ENCODE data around the gene KRCC1.
"Not testable (repeated sequence)": the region's sequence is repeated elsewhere in the genome, so short reads cannot be mapped to it uniquely, and the experiment has no call there.

KRCC1 gene

DNA sequence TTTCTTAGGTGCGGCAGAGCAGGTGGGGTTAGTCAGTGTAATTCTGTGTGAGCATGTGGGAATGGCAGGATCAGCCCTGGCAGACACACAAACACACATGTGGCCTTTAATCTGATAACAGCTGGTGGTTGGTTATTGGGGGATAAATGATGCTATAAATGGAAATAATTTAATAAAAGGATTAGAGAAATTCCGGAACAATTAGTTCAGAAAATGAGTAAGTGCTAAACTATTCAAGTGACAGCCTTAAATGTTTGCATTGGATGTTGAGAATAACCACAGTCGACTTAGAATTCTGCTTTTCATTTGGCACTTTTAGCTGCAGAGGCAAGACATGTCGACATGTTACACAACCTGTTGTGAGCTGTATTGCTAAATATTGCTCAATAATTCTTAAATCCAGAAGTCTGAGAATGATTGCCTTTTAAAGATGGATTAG is 19.3 kb upstream of the KRCC1 start:
- DNase-seq = peak; percentile 17

DNA sequence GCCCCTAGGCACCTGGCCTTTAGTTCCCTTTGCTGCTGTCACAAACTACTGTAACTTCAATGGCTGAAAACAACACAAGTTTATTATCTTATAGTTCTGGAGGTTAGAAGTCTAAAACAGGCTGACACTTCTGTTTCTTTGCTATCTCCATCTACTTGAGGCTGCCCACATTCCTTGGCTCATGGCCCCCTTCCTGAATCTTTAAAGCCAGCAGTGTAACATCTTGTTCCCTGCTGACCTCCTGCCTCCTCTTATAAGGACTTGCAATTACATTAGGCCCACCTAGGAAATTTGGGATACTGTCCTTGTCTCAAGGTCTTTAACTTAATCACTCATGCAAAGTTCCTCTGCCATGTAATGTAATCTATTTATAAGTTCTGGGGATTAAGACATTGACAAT is 18.6 kb upstream of the KRCC1 start:
- DNase-seq = no peak

DNA sequence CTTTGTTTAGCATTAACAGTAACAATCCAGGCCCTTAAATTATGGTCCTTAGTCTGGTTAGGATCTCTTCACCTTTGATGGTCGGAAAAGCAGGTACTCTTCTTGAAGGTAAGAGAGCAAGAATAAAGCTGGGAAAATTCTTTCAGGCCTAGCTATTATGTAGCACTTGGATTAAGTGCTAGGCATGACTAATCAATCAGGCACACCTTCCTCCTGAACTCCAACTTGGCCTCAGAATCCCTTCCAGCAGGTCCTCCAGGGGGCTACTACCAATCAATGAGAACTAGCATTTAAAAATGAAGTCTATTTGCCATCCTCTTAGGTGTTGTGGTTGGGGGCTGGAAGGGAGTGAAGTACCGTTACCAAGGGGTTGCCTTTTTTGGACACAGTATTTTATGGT is 15.8 kb upstream of the KRCC1 start:
- no peak for DNase-seq

DNA sequence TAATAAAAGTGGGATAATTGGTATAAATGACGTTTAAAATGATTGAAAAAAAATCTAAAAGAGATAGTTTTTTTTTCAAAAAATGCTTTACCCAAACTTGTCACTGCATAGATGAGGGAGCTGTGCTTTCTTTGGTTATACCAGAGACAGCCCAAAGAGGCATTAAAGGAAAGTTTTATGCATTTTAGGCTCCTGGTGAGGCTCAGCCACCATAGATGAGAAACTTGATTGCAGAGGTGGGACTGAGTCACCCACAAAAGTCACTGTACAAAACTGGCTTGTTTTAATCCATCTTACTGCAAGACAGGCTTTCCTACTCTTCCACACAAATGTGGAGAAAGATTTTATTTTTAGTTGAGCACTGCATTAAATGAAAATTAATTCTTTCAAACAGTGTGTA is 14.5 kb upstream of the KRCC1 start:
- no peak for DNase-seq

DNA sequence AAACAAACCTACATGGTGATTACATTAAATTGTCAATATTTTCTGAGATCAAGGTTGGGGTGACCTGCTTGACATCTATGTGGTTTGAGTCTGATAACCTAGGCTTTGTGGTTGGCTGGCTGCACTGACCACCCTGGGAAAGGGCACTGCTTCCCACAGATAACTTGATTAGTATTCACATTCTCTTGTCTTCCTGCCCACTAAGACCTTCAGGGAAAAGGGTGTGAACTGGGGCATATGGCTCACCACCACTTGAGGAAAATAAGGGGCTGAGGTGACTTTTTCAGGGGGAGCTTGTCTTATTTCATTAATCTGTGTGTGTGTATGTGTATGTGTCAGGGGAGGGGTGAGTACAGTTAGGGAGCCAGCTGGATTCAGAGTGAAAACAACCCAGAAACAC is 13.5 kb upstream of the KRCC1 start:
- DNase-seq = no peak

DNA sequence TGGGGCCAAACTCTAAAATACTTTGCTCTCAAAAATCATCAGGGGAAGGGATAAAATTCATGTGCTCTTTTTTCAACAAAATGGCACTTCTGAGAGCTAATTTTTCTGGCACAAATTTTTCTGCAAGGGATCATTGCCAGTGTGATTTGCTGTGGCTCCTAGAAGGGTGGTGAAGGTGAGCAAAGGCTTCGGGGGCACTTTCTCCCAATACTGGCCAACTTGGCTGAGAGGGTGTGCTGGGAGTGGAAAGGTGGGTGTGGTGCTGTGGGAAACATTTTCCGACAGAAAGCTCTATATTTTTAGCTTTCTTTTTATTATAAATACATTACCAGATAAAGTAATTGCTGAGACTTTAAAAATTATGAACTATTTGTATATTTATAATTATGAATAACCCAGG is 12.5 kb upstream of the KRCC1 start:
- DNase-seq = no peak

DNA sequence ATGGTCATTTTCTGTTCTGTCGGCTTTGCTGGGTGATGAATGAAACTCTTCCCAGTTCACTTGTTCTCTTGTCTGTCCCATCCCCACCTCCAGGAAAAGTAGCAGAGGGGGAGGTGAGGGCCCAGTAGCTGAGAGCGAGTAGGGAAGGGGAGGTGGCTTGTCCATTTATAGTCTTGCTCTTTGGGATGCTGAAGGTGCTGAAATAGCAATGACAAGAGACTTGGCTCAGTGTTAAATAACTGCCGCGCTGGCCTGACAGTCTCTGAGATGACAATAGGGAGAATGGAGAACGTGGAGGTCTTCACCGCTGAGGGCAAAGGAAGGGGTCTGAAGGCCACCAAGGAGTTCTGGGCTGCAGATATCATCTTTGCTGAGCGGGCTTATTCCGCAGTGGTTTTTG is 12.0 kb upstream of the KRCC1 start, which contains the start of gene SMYD1:
Gene SMYD1, plus strand, starts transcription at position 228 of the 400 bp plus-strand sequence. Its CDS starts 40 bp downstream, at position 268.
- DNase-seq = no peak

DNA sequence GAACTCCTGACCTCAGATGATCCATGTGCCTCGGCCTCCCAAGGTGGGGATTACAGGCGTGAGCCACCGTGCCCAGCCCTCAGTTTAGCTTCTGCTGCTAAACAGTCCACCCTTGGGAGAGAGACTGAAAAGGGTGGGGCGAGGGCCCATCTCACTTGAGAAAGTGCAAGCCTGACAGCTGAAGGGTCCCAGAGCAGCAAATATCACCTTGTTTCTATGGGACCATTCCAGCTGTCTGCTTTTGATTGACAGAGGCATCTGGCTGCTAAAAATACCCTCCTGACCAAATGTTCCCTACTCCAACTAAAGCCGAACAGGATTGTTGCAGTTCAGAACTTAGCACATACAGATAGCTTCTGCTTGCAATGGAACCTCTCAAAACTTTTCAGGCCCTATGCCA is 11.6 kb upstream of the KRCC1 start:
- DNase-seq = no peak

DNA sequence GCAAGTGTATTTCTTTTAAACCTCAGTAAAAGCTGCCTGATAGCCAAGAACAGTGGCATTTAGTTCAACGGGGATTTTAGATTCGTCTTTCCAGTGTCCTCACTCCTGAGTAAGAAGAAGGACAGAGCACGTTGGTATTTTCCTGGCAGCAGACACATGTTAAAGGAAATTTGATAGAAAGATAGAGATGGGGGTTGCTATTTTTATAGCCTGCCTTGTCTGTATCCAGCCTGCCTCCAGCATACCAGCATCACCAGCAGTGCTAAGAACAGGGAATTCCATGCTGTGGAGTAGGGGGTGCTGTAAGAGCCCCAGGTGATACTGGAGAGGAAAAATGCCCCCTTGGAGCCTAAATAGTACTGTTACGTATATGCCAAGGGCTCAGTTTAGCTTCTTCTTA is 11.0 kb upstream of the KRCC1 start:
- no peak for DNase-seq

DNA sequence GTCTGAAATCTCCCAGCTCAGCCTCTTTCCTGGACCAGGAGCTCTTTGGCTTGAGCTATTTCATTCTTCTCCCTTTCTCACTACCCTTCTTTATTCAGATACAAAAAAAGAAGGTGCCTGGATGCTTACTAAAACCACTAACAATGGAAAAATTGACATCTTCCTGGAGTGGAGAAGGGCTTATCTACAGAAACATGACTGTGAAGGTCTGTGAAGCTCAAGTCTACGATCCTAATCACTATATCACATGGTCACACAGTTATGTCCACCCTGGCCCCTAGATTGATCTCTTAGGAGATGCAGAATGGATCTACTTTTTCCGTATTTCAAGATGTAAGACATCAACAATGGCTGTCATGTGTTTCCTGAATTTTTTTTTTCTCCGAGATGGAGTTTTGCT is 5.7 kb upstream of the KRCC1 start:
- DNase-seq = no peak

DNA sequence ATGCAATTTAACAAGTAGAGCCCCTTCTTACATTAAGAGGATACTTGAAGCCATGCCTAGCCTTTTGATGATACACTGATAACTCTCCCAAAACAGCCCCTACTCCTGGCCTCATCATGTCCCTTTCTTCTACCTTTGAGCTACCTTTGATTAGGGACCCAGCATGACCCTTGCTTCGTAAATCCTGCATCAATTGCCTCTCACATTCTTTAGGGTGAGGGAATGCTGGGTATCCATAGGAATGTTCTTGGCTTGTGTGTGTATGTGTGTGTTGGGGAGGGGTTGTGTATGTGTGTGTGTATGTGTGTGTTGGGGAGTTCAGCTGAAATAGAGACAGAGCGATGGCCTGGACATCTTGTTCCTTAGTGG is 5.3 kb upstream of the KRCC1 start:
- no peak for DNase-seq

DNA sequence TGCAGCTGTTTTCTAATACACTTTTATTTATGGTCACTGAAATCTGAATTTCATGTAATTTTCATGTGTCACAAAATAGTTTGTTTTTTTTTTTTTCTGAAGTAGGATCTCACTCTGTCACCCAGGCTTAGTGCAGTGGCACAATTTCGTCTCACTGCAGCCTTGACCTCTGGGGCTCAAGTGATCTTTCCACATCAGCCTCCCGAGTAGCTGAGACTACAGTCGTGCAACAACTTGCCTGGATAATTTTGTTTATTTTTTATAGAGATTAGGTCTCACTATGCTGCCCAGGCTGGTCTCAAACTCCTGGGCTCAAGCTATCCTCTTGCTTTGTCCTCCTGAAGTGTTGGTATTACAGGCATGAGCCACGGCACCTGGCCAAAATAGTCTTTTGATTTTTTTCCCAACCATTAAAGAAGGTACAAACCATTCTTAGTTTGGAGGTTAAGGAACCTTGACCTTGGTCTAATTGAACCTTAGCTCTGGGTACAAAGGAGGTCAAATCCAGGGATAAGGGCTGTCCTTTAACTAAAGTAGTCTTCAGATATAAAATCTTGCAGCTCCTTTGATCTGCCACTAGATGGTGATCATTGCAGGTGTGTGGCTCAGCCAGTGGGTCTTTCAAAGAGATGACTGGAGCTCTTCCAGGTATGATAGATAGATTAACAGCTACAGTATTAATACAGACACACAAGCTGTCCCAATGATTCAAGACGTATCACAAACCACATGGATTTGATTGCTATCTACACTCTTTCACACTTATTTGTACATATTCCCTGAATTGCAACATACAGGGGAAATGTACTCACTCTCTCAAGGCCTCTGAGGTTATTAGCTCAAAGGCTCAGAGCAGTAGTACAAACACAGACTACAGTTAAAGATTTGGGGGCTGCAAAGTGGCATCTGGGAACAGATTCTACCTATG is 4.7 kb upstream of the KRCC1 start:
- peak; percentile 39 for DNase-seq

DNA sequence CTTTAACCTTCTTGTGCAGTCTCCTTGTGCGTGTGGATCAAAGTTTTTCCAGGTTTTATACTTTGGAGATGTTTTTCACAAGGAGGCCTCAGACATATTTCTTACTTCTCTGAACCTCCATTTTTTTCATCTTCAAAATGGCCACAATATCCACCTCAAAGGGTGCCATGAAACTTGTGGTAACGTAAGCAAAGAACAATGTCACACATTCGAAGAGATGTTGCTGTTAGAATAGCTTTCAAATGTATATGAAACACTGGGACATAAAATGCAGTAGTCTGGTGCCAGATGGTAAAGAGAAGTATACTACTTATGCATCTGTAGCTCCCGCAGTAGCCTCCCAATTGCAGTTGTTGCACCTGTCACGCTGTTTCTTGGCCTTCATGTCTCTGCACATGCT is 2.6 kb upstream of the KRCC1 start:
- DNase-seq = no peak

DNA sequence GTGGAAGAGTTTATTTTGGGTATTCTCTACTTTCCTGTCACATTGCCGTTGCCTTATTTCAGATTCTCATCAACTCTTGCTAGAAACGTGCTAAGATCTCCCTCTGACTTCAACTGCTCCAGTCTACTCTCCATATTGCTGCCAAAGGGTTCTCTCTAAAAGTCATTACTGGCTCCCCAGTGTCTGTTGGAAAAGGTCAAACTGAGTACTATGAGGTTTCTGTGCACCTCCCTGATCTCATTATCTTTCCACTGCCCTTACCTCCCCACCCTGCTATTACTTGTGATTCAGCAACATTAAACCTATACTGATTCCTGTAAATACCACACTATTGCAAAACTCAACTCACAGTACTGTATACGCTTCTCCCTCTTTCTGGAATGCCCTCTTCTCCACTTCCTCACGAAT is 1.9 kb upstream of the KRCC1 start:
- no peak for DNase-seq

DNA sequence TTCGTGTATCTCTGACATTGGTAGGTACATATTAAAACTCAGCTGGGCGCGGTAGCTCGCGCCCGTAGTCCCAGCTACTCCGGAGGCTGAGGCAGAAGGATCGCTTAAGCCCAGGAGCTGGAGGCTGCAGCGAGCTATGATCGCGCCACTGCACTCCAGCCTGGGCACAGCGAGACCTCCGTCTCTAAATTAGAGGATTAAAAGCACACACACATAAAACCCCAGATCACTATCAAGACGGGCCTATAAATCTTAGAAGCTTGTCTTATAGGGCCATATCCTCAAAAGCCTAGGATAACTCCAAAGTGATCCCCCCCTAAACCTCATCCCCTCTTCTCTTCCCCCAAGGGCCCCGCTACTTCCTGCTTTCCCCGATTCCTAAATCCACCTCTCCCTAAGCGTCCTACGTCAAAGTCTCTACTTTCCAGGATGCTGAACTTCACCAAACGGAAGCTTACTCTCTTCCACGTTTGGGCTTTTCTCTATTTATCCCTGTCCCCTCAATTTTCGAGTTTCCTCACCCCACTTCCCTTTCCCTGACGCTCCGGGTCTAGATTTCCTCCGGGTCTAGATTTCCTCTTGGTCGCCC is 707 bp downstream of the KRCC1 start:
- DNase-seq = peak; percentile 50

DNA sequence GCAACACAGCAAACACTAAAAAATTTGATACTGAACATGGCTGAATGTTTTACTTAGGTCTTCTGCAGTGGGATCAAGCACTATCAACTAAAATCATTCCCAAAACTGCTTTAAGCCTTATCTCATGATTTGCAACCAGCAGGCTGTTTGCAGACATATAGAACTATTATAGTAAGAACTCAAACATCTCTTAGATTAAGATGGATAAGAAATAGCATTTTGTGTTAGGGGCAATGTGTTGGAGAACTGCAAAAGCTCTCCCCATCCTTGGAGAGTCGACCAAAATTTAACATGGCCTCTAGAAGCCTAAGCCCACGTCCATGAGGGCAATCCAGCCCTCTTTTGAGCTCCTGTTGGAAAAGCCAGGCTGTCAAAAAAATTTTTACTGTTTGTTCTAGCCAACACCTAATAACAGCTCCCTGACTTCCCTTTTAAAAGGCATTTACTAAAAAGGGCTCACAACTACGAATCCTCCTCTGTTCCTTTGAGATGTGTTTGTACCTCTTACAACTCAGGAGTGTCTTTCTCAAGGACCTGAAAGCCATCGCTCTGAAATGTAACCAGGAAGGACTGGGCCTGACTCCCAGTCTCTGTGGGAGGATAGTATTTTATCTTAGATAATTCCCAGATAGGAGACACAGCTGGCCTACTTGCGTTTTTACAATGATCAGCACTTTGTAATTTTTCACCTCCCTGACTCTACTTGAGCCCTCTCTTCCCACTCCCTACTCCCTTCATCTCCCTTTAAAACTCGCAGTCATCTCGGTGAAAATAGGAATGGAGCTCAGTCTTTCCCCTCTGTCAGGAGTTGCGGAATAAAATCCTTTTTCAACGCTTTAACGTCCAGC is 1.4 kb downstream of the KRCC1 start:
- peak; percentile 21 for DNase-seq

DNA sequence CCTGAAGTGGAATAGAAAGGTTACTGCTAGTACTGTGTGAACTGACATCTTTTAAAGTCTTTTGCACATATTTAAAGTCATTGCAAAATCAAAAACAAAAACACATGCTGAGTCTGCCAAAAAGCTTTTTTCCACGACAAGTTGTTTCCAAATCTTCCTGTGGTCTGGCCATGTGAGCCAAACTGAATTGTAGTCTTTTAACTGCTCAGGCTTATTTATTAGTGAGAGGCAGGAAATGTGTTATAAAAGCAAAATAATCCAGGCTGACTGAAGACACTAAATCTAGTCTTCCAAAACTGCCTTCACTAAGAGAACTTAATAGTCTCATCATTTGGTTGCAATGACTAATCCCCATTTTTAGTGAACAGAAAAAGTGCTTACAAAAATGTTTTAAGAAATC is 2.3 kb downstream of the KRCC1 start:
- DNase-seq = peak; percentile 20

DNA sequence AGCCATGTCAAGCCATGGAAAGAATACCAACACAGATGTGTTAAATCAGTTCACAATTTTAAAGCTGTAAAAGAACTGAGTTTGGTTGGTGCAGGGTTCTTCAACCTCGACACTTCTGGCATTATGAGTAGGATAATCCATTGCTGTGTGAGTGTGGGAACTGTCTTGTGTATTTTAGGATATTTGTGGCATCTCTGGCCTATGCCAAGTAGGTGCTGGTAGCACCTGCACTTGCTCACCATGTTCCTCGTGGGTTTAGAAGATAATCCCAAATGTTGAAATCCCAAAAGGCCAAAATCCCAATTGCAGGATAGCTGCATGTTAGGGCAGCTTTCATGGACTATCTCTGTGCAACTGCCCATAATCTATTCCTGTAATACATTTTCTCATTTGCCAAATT is 3.8 kb downstream of the KRCC1 start:
- no peak for DNase-seq

DNA sequence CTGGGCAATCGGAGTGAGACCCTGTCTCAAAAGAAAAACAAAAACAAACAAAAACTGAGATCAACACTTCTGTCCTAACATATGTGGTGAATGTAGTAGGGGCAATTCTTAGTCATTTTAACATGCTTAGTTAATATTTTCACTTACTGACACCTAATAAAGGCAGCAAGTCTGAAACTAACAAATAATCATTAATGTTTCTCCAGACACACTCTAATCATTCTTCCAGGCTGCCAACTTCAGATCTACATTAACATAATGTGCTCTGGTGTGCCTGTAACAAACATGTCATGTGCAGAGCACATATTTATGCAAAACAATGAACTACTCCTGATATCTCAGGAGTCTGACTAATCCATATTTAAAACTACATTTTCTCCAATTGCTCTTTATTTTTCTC is 6.0 kb downstream of the KRCC1 start:
- DNase-seq = no peak

DNA sequence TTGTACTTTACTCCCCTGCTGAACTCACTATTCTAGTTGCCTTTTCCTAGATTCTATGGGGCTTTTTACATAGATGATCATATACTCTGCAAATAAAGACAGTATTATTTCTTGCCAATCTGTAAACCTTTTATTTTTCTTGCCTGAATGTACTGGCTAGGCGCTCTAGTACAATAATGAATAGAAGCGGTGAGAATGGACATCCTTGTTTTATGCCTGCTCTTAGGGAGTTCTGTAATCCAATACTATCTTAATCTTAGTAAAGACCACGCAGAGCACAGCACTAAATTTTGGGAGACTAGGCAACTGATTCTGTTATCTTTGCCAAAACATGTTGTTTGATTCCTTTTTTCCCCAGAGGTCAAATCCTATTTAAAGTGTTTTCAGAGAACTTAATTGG is 7.0 kb downstream of the KRCC1 start:
- no peak for DNase-seq

DNA sequence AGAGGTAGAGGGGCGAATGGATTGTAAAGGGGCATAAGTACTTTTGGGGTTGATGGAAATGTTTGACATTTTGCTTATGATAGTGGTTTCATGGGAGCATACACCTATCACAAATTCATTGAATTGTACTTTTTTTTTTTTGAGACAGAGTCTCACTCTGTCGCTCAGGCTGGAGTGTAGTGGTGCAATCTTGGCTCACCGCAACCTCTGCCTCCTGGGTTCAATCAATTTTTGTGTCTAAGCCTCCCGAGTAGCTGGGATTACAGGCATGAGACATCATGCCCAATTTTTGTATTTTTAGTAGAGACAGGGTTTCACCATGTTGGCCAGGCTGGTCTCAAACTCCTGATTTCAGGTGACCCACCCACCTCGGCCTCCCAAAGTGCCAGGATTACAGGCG is 10.0 kb downstream of the KRCC1 start:
- DNase-seq = not testable (repeated sequence)

DNA sequence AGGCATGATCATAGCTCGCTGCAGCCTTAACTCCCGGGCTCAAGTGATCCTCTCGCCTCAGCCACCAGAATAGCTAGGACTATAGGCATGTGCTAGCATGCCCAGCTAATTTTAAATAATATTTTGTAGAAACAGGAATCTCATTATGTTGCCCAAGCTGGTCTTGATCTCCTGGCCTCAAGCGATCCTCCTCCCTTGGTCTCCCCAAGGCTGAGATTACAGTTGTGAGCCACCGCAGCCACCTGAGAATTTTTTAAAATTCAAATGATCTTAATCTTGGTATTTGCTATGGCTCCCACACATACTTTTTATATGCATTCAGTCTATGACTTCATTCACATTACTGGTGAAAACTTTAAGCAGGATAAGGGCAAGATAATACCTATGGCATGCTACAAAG is 13.1 kb downstream of the KRCC1 start:
- no peak for DNase-seq

DNA sequence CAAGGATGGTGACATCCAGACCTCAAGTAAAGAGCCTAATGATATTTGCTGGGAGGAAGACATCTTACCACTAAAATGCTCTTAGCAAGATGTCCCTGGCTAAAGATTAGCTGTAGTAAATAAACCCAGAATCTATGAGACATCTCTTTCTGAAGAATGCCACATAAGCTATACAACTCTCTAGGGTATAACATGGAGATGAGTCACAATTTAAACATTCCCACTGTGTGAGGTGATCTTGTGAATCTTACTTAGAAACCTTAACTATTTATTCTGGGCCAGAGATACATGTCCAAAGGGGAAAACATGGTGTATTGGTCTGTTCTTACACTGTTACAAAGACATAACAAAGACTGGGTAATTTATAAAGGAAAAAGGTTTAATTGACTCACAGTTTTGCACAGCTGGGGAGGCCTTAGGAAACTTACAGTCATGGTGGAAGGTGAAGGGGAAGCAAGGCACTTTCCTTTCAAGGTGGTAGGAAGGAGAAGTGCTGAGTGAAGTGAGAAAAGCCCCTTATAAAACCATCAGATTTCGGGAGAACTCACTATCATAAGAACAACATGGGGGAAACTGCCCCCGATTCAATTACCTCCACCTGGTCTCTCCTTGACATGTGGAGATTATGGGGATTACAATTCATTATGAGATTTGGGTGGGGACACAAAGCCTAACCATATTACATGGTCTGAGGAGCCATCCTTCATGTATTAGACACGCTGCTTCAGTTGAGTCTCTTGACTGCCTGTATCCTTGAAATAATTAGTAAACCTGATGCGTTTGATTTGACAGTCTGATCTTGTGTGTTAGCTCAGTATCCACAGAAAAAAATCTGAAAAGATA is 17.1 kb downstream of the KRCC1 start:
- DNase-seq = no peak
